ENCODE results near the gene TMEM238L. TPM values are rescaled to one million over a fixed set of nuclear protein-coding genes. Genes with fewer than 3 reads are reported as not detected.

TMEM238L gene
- total and polyA plus RNA-seq, 2 of the 8 experiments (the other 6 are each of a cell fraction or from before 2014, with no cell fraction given): not detected

- Histone ChIP-seq H3K27ac (ENCODE audit: low read depth, low read length) (no peak overlapping the region), H3K36me3 (ENCODE audit: control insufficient read depth in 2 of 4, insufficient read depth in 4 of 4, low read length in 3 of 4) (no peaks in the 10 kb centered on the region), H3K56ac (replicated peaks; ENCODE audit: insufficient read length, low read depth, low read length) (no peak overlapping the region), H3K9me3 (ENCODE audit: insufficient read depth in 2 of 2, low read depth in 1 of 2, low read length in 1 of 2) (no peaks in the 10 kb centered on the region), H3K23me2 (ENCODE audit: low read depth, low read length) (peaks cover 4% of the 10 kb centered on the region; the same call in 1 of the 2 replicates), H2BK20ac (ENCODE audit: low read length) (no peak overlapping the region), H4K20me1 (replicated peaks in 1 of 2; ENCODE audit: control insufficient read depth in 1 of 2, insufficient read depth in 2 of 2, low read length in 2 of 2) (no peaks in the 10 kb centered on the region), H3K4me1 (replicated peaks in 1 of 4; ENCODE audit: control insufficient read depth in 3 of 4, insufficient read depth in 4 of 4, low read length in 3 of 4) (peaks cover 9 to 20% (median 14%) of the 10 kb centered on the region in 4 experiments), H2BK120ac (replicated peaks; ENCODE audit: low read depth, low read length) (no peak overlapping the region), H3K18ac (ENCODE audit: extremely low read depth, low read length) (no peak overlapping the region), H3K79me2 (ENCODE audit: control insufficient read depth in 1 of 2, insufficient read depth in 2 of 2, low read length in 2 of 2) (no peaks in the 10 kb centered on the region), H2BK12ac (ENCODE audit: low read depth, low read length) (no peak overlapping the region), H3K14ac (ENCODE audit: insufficient read length) (no peak overlapping the region), H3K27me3 (replicated peaks in 1 of 4; ENCODE audit: control insufficient read depth in 3 of 4, extremely low read depth in 1 of 4, insufficient read depth in 3 of 4, low read length in 3 of 4) (no peaks in the 10 kb centered on the region), H2AK5ac (ENCODE audit: low read depth, low read length) (no peak overlapping the region), H3K9ac (replicated peaks in 1 of 4; ENCODE audit: extremely low read depth in 1 of 4, low read depth in 3 of 4, low read length in 3 of 4) (no peak overlapping the region), H3K4me2 (ENCODE audit: insufficient read depth in 1 of 2, low read depth in 2 of 2, low read length in 2 of 2) (no peak overlapping the region), H3K79me1 (ENCODE audit: low read depth, low read length) (no peaks in the 10 kb centered on the region), H3K4ac (replicated peaks; ENCODE audit: insufficient read length, low read depth, low read length) (no peak overlapping the region), H4K5ac (ENCODE audit: insufficient read length, low read depth, low read length) (no peak overlapping the region), H2AFZ (ENCODE audit: low read length) (no peak overlapping the region), H3K23ac (ENCODE audit: insufficient read length) (no peak overlapping the region), H4K8ac (ENCODE audit: extremely low read depth, insufficient read depth, low read length) (no peak overlapping the region), H3K4me3 (ENCODE audit: extremely low read depth in 1 of 4, insufficient read depth in 2 of 4, low read depth in 3 of 4, low read length in 4 of 4) (no peak overlapping the region), H4K91ac (replicated peaks; ENCODE audit: insufficient read length, low read length) (no peak overlapping the region), H2BK15ac (ENCODE audit: low read length) (no peak overlapping the region), H2BK5ac (ENCODE audit: low read depth, low read length) (no peak overlapping the region)
- FAIRE-seq (no peak), DNase-seq (ENCODE audit: low read depth in 1 of 2, low spot score in 2 of 2) (no peak)
- CTCF ChIA-PET (ENCODE audit: partially characterized antibody): interaction anchor here (0.7 to 2.7 kb wide), 8 partner anchors 9 to 87 kb away, joined by 3 to 19 read pairs (median 4); no protein-coding TSS in a partner anchor
- 86% methylated on average over 6 of the region's 6 CpGs; no CpG with 5 or more reads in 1 of the 2 experiments for WGBS, 2 experiments (ENCODE audit: extremely low coverage in 1 of 2, insufficient coverage in 1 of 2, insufficient read length in 1 of 2, insufficient replicate concordance in 2 of 2, low coverage in 1 of 2, low lambda C conversion rate in 2 of 2, missing lambda C conversion rate in 1 of 2)
- POLR2A ChIA-PET (ENCODE audit: partially characterized antibody): interaction anchor here (0.6 to 0.7 kb wide), 2 partner anchors 27 to 81 kb away, joined by 3 to 4 read pairs; no protein-coding TSS in a partner anchor
- TF ChIP-seq MAFK (IDR thresholded peaks at IDR 0.05; ENCODE audit: low read depth, low read length) (no peak), SIRT6 (IDR thresholded peaks at IDR 0.05; ENCODE audit: low read length) (no peak), ASH2L (IDR thresholded peaks at IDR 0.05; ENCODE audit: low read length) (no peak)
- TF ChIP-seq, protein P1, sequence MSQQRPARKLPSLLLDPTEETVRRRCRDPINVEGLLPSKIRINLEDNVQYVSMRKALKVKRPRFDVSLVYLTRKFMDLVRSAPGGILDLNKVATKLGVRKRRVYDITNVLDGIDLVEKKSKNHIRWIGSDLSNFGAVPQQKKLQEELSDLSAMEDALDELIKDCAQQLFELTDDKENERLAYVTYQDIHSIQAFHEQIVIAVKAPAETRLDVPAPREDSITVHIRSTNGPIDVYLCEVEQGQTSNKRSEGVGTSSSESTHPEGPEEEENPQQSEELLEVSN (IDR thresholded peaks at IDR 0.05): no peak
Measured at GRCh38 chr17:10758062-10758461, 45.8 kb downstream of the TMEM238L start.
